Measurements from ENCODE around the gene GALNT10. TPM values are rescaled to one million over a fixed set of nuclear protein-coding genes. Genes with fewer than 3 reads are reported as not detected.

The GALNT10 gene
- total RNA-seq, 1 experiment from 2014 or later, result 68.2 TPM

DNA sequence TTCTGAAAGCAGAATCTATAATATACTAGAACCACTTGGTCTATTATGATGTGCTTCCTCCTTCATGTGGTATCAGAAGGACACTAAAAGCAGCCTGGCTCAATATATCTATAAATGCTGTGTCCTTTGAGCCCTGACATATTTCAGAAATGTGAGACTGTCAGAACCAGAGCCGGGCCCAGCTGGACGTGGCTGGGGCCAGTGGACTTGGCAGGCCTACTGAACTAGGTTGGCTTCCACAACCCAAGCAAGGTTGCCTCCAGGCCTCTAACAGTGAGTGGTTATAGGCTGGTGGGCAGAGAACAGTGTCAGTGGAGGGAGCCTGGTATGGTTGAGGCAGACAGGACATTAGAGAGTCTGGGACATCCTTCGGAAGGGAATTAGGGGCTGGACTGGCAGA lies 78.9 kb downstream of the GALNT10 start:
- no peak overlapping the region for H3K27ac Mint-ChIP-seq (ENCODE audit: unreplicated experiment)
- H3K9me3 Mint-ChIP-seq (ENCODE audit: low read depth, unreplicated experiment), result no peaks in the 10 kb centered on the region
- BruUV-seq (replicated peaks), result no TSS peak
- no peak for DNase-seq
- CTCF ChIA-PET, result no interaction called here
- intact Hi-C loops (cut with micrococcal nuclease; ENCODE audit: unreplicated experiment), result no loop called here
- no peaks in the 10 kb centered on the region for H3K27me3 Mint-ChIP-seq (ENCODE audit: unreplicated experiment)
- TF ChIP-seq, protein P1, sequence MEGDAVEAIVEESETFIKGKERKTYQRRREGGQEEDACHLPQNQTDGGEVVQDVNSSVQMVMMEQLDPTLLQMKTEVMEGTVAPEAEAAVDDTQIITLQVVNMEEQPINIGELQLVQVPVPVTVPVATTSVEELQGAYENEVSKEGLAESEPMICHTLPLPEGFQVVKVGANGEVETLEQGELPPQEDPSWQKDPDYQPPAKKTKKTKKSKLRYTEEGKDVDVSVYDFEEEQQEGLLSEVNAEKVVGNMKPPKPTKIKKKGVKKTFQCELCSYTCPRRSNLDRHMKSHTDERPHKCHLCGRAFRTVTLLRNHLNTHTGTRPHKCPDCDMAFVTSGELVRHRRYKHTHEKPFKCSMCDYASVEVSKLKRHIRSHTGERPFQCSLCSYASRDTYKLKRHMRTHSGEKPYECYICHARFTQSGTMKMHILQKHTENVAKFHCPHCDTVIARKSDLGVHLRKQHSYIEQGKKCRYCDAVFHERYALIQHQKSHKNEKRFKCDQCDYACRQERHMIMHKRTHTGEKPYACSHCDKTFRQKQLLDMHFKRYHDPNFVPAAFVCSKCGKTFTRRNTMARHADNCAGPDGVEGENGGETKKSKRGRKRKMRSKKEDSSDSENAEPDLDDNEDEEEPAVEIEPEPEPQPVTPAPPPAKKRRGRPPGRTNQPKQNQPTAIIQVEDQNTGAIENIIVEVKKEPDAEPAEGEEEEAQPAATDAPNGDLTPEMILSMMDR (IDR thresholded peaks at IDR 0.05; ENCODE audit: unreplicated experiment), result no peak
- peaks cover 4% of the 10 kb centered on the region for H3K36me3 Mint-ChIP-seq (ENCODE audit: insufficient read depth, unreplicated experiment)
- H3K4me3 Mint-ChIP-seq (ENCODE audit: low read depth, unreplicated experiment), result no peak overlapping the region
- H3K4me1 Mint-ChIP-seq (ENCODE audit: low read depth, unreplicated experiment), result peaks cover 21% of the 10 kb centered on the region

DNA sequence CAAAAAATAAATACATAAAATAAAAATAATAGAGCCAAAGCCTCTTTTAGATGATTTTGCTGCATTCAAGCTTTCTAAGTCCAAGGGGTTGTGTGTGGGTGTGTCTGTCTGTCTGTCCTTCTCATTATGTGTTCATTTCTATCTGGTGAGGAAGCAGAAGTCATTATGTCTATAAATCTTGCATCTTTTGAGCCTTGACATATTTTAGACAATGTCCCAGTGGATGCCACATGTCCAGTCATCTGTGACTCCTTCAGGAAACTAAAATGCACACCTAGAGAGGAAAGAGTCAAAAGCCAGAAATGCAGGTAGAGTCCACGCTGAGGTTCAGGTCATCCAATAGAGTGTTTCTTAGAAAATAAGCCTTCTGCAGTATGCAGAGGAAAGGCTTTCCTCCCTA lies 80.9 kb downstream of the GALNT10 start:
- Mint-ChIP-seq H3K27me3 (ENCODE audit: unreplicated experiment) (no peaks in the 10 kb centered on the region), H3K36me3 (ENCODE audit: insufficient read depth, unreplicated experiment) (no peaks in the 10 kb centered on the region), H3K4me3 (ENCODE audit: low read depth, unreplicated experiment) (no peak overlapping the region), H3K27ac (ENCODE audit: unreplicated experiment) (no peak overlapping the region), H3K9me3 (ENCODE audit: low read depth, unreplicated experiment) (no peaks in the 10 kb centered on the region), H3K4me1 (ENCODE audit: low read depth, unreplicated experiment) (peaks cover 22% of the 10 kb centered on the region)
- TF ChIP-seq, protein P1 (IDR thresholded peaks at IDR 0.05; ENCODE audit: unreplicated experiment), result no peak
- DNase-seq, result no peak
- CTCF ChIA-PET, result interaction anchor here (0.6 kb wide), 1 partner anchor 539 kb away, joined by 3 read pairs; no protein-coding TSS in a partner anchor
- BruUV-seq (replicated peaks), result no TSS peak
- intact Hi-C loops (cut with micrococcal nuclease; ENCODE audit: unreplicated experiment), result no loop called here

DNA sequence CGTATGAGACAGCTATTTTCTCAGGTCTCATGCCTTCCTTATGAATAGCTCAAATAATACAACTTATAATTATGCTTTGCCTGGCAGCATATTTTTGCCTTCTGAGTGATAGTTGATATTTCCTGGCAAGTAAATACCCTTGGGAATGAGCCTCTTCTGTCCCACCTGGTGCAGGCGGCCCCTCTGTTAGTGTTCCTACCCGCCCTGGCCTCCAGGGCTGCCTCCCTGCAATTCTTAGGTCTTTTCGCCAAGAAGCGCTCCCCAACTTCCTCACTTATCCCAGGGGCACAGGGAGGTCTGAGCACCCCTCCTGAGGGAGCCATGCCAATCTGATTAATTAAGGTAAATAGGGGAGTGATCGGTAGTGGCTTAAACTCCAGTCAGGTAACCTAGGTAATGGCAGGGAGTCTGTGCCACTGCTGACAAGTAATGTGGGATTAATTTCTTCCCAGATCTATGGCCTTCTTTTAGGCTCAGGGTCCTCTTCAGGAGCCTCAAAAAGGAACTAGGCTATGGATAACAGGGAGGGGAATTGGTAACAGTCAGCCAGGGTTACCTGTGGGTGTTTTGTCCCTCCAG lies 81.5 kb downstream of the GALNT10 start:
- intact Hi-C loops (cut with micrococcal nuclease; ENCODE audit: unreplicated experiment), result no loop called here
- H3K4me1 Mint-ChIP-seq (ENCODE audit: low read depth, unreplicated experiment), result peaks cover 27% of the 10 kb centered on the region
- no TSS peak for BruUV-seq (replicated peaks)
- TF ChIP-seq, protein P1 (IDR thresholded peaks at IDR 0.05; ENCODE audit: unreplicated experiment), result no peak
- no peak overlapping the region for H3K27ac Mint-ChIP-seq (ENCODE audit: unreplicated experiment)
- DNase-seq, result no peak
- no peaks in the 10 kb centered on the region for H3K36me3 Mint-ChIP-seq (ENCODE audit: insufficient read depth, unreplicated experiment)
- CTCF ChIA-PET, result interaction anchor here (0.6 kb wide), 1 partner anchor 539 kb away, joined by 3 read pairs; no protein-coding TSS in a partner anchor
- no peak overlapping the region for H3K4me3 Mint-ChIP-seq (ENCODE audit: low read depth, unreplicated experiment)
- no peaks in the 10 kb centered on the region for H3K27me3 Mint-ChIP-seq (ENCODE audit: unreplicated experiment)
- H3K9me3 Mint-ChIP-seq (ENCODE audit: low read depth, unreplicated experiment), result no peaks in the 10 kb centered on the region

DNA sequence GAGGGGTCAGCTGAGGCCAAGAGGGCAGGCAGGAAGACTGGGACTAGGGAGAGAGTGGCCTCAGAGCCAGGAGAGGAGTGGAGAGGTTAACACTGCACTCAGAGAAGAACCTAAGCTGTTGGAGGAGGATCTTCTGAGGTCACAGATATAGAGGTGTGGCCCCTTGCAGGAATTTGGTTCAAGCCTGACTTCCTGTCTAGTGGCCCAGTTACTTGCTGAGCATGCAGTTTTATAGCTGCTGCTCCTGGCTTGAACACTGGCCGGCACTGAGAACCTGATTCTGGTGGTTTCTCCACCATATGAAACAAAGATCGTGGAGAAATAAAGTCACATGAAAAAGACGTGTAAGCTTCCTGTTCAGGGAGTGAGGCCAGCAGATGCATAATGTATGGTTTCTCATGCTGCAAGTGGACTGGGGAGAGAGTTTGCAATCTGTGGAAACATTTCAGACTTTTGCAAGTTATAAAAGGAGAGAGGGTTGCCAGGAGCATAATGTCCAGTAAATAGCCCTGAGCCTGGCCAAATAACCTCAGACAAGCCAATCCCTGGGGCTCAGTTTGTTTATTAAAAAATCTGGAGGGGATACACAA lies 82.6 kb downstream of the GALNT10 start:
- no peaks in the 10 kb centered on the region for H3K27me3 Mint-ChIP-seq (ENCODE audit: unreplicated experiment)
- intact Hi-C loops (cut with micrococcal nuclease; ENCODE audit: unreplicated experiment), result no loop called here
- no peak overlapping the region for H3K4me3 Mint-ChIP-seq (ENCODE audit: low read depth, unreplicated experiment)
- CTCF ChIA-PET, result no interaction called here
- H3K4me1 Mint-ChIP-seq (ENCODE audit: low read depth, unreplicated experiment), result peaks cover 23% of the 10 kb centered on the region
- TF ChIP-seq, protein P1 (IDR thresholded peaks at IDR 0.05; ENCODE audit: unreplicated experiment), result no peak
- no TSS peak for BruUV-seq (replicated peaks)
- H3K9me3 Mint-ChIP-seq (ENCODE audit: low read depth, unreplicated experiment), result no peaks in the 10 kb centered on the region
- DNase-seq, result no peak
- H3K27ac Mint-ChIP-seq (ENCODE audit: unreplicated experiment), result no peak overlapping the region
- no peaks in the 10 kb centered on the region for H3K36me3 Mint-ChIP-seq (ENCODE audit: insufficient read depth, unreplicated experiment)
